HG03135 (cell line): Measurements from ENCODE around the gene YWHAG.
"Not testable (repeated sequence)": the region's sequence is repeated elsewhere in the genome, so short reads cannot be mapped to it uniquely, and the experiment has no call there.

Experiments used
- ATAC-seq: cut with Tn5 transposase; IDR thresholded peaks from one replicate; pipeline ENCODE4 v1.9.1; 2021; ENCODE audit warnings: mild to moderate bottlenecking, moderate library complexity; ENCODE audit not compliant: unreplicated experiment

YWHAG gene

DNA sequence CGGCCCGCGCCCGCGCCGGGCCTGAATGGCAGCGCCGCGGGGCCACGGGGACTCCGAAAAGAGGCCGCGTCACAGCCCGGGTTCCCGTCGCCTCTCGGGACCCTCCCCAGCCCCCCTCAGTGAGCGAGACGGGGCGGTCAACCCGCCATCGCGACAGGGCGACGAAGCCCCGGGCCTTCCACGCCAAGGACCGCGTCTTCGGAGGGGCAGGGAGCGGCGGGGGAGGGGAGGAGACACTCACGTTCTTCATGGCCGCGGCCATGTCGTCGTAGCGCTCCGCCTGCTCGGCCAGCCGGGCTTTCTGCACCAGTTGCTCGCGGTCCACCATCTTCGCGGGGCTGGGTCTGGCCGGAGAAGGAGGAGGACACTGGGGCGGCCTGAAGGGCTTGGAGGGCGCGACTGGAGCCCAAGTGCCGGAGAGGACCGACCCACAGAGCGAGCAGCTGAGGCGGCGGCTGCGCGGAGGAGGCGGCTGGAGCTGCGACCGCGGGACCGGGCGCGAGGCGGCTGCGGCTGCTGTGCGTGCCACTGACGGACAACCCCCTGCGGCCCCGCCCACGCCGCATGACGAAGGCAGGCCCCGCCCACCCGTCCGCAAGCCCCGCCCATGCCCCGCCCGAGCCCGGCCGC, at the start of gene YWHAG:
Gene YWHAG (minus strand): TSS at position 511 of the 630 bp plus-strand sequence. CDS start 183 bp downstream, at position 328.
- peak; percentile 69 for ATAC-seq

DNA sequence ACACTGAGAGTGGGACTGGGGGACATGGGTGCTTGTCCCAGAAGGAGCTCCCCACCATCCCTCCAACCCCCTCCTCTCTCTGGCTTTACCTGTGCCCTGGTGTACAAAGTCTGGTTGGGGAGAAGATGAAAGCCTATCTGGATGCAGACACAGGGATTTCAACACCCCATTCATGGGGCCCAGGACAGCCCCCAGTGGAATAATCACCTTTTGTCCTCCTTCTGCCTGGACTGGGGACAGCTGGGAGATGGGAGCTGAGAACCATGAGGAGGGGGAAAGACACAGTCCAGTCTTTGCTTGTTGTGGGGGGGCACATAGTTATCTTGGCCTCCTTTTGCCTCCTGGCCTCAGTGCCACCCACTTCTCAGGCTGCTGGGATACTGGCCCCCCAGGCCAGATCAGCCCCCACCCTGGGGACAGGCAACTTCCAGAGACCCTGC, 49.4 kb upstream of the YWHAG start:
- ATAC-seq = no peak

DNA sequence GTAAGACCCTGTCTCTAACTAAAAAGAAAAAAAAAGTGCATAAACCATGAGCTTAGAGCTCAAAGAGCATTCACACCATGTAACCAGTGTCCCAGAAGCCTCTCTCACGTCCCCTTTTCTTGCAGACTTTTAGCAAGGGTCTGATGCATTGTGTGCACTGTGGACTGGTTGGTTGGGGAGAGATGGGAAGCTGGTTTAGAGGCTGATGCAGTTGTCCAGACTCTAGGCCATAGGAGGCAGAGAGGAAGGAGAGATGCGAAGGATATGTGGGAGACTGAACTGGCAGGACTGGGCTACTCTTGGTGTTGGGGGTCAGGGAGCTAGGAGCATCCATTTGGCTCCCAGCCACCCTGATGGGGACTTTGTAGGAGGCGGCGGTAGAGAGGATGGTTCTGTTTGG, 48.9 kb upstream of the YWHAG start:
- ATAC-seq = no peak

DNA sequence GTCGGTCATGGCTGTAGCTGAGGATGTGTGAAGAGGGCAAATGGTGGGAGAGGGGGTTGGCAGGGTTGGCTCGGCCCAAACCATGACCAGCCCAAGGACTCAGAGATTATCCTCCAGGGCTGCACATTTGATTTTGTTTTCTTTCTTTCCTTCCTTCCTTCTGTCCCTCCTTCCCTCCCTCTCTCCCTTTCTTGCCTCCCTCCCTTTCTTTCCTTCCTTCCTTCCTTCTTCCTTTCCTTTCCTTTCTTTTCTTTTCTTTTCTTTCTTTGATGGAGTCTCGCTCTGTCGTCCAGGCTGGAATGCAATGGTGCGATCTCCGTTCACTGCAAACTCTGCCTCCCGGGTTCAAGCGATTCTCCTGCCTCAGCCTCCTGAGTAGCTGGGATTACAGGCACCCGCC, 46.9 kb upstream of the YWHAG start:
- ATAC-seq = no peak

DNA sequence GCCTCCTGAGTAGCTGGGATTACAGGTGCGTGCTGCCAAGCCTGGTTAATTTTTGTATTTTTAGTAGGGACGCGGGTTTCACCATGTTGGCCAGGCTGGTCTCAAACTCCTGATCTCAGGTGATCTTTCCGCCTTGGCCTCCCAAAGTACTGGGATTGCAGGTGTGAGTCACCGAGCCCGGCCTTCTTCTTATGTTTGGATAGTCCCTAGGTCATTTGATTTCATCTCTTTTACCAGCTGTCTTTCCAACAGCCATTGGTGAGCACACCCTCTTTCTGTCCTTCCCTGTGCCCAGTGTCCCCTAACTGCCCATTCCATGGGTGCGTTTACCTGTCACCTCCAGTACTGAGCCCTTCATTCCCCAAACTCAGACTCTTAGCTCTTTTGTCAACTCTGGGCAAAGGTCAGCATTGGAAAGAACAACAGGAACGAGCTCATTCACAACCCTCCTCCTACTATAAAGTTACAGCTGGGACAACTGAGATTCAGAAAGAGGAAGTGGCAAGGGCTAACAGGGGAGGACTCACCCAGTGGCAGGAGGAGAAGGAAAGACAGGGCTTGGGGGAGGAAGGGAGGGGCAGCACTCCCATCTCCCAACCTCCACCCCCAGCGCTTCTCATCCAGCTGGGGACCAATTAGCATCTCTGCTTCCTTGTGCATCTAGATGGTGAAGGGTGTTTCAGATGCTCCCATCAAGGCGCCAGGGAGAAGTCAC, 45.1 kb upstream of the YWHAG start:
- ATAC-seq = no peak

GRCh38 chr7:76403097-76403496, 44.3 kb upstream of the YWHAG start:
- not testable (repeated sequence) for ATAC-seq

- ATAC-seq = no peak
Measured at GRCh38 chr7:76400248-76400647, 41.5 kb upstream of the YWHAG start.

- ATAC-seq = no peak
Measured at GRCh38 chr7:76397409-76398183, 38.8 kb upstream of the YWHAG start.

- ATAC-seq = no peak
Measured at GRCh38 chr7:76396864-76397263, 38.1 kb upstream of the YWHAG start.

GRCh38 chr7:76395965-76396726, 37.4 kb upstream of the YWHAG start:
- ATAC-seq = no peak

DNA sequence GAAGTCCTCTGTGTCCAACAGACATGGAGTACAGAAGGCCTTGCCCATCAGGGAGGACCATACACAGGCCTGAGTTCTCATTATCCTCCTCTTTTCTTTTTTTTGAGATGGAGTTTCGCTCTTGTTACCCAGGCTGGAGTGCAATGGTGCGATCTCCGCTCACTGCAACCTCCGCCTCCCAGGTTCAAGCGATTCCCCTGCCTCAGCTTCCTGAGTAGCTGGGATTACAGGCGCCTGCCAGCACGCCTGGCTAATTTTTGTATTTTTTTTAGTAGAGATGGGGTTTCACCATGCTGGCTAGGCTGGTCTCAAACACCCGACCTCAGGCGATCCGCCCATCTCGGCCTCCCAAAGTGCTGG, 36.8 kb upstream of the YWHAG start:
- ATAC-seq = not testable (repeated sequence)

- no peak for ATAC-seq
Measured at GRCh38 chr7:76394957-76395356, 36.2 kb upstream of the YWHAG start.

GRCh38 chr7:76393116-76394031, 34.6 kb upstream of the YWHAG start:
- peak; percentile 90 for ATAC-seq

DNA sequence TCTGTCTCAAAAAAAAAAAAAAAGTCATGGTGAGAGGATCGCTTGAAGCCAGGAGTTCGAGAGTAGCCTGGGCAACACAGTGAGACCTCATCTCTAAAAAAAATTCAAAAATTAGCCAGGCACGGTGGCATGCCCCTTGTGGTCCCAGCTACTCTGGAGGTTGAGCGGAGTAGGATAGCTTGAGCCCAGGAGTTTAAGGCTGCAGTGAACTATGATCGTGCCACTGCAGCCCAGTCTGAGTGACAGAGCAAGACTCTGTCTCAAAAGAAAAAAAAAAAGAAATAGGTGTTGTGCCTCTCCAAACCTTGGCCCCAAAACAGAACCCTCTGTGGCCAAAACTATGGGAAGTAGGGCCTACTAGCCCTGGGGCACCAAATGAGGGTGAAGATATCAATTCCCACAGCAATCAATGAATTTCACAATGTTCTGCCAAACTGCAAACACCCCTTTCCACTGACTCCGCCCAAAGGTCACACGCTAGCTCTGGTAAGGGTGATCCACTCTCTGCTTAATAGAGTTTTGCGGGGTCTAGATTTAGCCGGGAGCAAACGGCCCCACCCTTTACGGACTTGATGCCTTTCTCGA, 33.8 kb upstream of the YWHAG start:
- ATAC-seq = no peak

GRCh38 chr7:76390092-76390491, 31.3 kb upstream of the YWHAG start:
- ATAC-seq = no peak

DNA sequence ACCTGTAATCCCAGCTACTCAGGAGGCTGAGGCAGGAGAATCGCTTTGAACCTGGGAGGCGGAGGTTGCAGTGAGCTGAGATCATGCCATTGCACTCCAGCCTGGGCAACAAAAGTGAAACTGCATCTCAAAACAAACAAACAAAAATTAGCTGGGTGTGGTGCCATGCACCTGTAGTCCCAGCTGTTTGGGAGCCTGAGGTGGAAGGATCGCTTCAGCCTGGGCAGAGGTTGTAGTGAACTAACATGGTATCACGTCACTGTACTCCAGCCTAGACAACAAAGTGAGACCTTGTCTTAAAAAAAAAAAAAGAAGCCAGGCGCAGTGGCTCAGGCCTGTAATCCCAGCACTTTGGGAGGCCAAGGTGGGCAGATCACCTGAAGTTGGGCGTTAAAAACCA, 29.0 kb upstream of the YWHAG start:
- ATAC-seq = not testable (repeated sequence)

- no peak for ATAC-seq
Measured at GRCh38 chr7:76386691-76387260, 28.0 kb upstream of the YWHAG start.

- ATAC-seq = no peak
Measured at GRCh38 chr7:76383089-76383944, 24.5 kb upstream of the YWHAG start.
